ENCODE data around the gene ALPL.

ALPL gene

DNA sequence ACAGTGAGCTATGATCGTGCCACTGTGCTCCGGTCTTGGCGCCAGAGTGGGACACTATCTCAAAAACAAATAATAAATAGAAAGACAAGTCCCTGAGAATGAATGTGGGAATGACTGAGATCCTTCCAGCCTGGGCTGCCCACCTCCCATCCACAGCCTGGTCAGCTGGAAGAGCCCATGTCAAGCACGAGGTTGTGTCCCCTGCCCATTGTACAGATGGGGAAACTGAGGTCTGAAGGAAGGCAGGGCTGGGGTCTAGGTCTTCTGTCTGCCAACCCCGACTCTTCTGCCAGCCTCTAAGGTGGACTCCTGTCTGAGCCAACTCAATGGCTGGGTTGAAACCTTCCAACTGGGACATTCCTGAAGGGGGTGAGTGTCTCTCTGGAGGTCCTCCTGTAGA lies 80.4 kb downstream of the ALPL start:
- no peak overlapping the region for H3K27ac ChIP-seq (ENCODE audit: low read length)
- no peak overlapping the region for H2AFZ ChIP-seq (ENCODE audit: low read depth, low read length)
- H3K9me3 ChIP-seq (ENCODE audit: insufficient read depth, low read length), result no peaks in the 10 kb centered on the region
- H4K20me1 ChIP-seq (ENCODE audit: insufficient read depth, low read length), result no peaks in the 10 kb centered on the region
- TF ChIP-seq, protein P1, sequence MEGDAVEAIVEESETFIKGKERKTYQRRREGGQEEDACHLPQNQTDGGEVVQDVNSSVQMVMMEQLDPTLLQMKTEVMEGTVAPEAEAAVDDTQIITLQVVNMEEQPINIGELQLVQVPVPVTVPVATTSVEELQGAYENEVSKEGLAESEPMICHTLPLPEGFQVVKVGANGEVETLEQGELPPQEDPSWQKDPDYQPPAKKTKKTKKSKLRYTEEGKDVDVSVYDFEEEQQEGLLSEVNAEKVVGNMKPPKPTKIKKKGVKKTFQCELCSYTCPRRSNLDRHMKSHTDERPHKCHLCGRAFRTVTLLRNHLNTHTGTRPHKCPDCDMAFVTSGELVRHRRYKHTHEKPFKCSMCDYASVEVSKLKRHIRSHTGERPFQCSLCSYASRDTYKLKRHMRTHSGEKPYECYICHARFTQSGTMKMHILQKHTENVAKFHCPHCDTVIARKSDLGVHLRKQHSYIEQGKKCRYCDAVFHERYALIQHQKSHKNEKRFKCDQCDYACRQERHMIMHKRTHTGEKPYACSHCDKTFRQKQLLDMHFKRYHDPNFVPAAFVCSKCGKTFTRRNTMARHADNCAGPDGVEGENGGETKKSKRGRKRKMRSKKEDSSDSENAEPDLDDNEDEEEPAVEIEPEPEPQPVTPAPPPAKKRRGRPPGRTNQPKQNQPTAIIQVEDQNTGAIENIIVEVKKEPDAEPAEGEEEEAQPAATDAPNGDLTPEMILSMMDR (IDR thresholded peaks at IDR 0.05; ENCODE audit: low read depth, low read length), result no peak
- no peak for TF ChIP-seq EZH2phosphoT487 (IDR thresholded peaks at IDR 0.05; ENCODE audit: low read depth)
- H3K79me2 ChIP-seq (ENCODE audit: low read length), result no peaks in the 10 kb centered on the region
- H3K4me3 ChIP-seq (ENCODE audit: low read length), result no peak overlapping the region
- H3K9ac ChIP-seq (ENCODE audit: low read length), result no peak overlapping the region
- H3K36me3 ChIP-seq (replicated peaks; ENCODE audit: low read depth, low read length), result no peaks in the 10 kb centered on the region
- no peak overlapping the region for H3K4me2 ChIP-seq (ENCODE audit: low read length)
- peaks cover 7% of the 10 kb centered on the region; the same call in 1 of the 2 replicates for H3K27me3 ChIP-seq (ENCODE audit: low read depth, low read length)
- H3K4me1 ChIP-seq (ENCODE audit: low read length), result no peaks in the 10 kb centered on the region

DNA sequence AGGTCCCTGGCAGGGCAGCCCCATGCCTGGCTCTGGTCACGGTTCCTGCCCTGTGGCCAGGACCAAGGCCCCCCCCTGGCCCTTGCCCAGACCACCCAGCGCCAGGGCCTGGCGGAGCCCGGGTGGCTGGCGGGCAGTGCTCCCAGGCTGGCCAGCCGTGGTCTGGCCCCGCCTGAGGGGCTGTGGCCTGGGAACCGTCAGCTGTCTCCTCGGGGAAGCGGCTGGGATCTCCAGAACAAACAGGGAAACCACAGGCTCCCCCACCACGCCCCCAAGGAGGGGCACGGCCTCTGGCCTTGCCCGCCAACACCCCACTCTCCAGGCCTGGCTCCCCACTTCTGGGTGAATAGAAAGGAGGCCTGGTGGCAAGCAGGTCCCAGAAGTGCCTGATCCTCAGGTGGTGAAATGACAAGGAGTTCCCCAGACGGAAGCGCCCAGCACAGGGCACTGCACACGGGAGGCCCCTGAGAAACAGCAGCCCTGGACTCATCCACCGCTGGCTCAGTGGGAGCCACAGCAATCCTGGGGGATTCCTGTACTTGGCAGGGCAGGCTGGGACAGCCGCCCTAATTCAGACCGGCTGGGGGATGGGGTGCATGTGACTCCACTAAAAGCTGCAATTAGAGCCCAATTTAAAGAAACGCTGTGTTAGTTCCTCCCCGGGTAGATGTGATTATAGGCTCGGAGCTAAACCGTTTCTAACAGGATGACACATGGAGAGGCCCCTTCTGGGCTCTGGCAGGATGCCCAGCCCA lies 81.1 kb downstream of the ALPL start:
- Histone ChIP-seq H3K4me1 (ENCODE audit: low read length) (no peaks in the 10 kb centered on the region), H3K4me2 (ENCODE audit: low read length) (no peak overlapping the region), H3K27me3 (ENCODE audit: low read depth, low read length) (0 out of 2 replicates have a peak, but pooled peaks cover 4% of the 10 kb centered on the region), H2AFZ (ENCODE audit: low read depth, low read length) (no peak overlapping the region), H3K9me3 (ENCODE audit: insufficient read depth, low read length) (no peaks in the 10 kb centered on the region), H3K9ac (ENCODE audit: low read length) (no peak overlapping the region), H4K20me1 (ENCODE audit: insufficient read depth, low read length) (no peaks in the 10 kb centered on the region), H3K36me3 (replicated peaks; ENCODE audit: low read depth, low read length) (no peaks in the 10 kb centered on the region), H3K4me3 (ENCODE audit: low read length) (no peak overlapping the region), H3K27ac (ENCODE audit: low read length) (no peak overlapping the region), H3K79me2 (ENCODE audit: low read length) (no peaks in the 10 kb centered on the region)
- TF ChIP-seq EZH2phosphoT487 (IDR thresholded peaks at IDR 0.05; ENCODE audit: low read depth), result no peak
- TF ChIP-seq, protein P1 (IDR thresholded peaks at IDR 0.05; ENCODE audit: low read depth, low read length), result no peak

DNA sequence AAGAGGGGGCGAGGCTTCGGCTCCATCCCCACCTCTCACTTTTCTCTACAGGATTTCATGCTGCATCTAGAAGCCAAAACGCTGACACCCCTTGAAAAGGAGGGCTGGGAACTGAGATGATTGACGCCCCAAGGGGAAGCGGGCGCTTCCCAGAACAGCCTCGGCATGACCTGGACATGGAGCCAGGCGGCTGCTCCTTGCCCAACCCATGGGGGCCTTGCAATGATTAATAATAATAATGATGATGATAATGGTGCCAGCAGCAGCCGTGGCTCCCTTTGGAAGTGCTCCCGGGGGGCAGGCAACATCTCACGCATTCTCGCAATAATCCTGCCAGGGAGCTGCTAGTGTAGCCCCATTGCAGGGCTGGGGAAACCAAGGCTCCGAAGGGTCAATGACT lies 81.7 kb downstream of the ALPL start:
- H2AFZ ChIP-seq (ENCODE audit: low read depth, low read length), result no peak overlapping the region
- no peaks in the 10 kb centered on the region for H3K36me3 ChIP-seq (replicated peaks; ENCODE audit: low read depth, low read length)
- H3K4me1 ChIP-seq (ENCODE audit: low read length), result no peaks in the 10 kb centered on the region
- H4K20me1 ChIP-seq (ENCODE audit: insufficient read depth, low read length), result no peaks in the 10 kb centered on the region
- H3K9me3 ChIP-seq (ENCODE audit: insufficient read depth, low read length), result no peaks in the 10 kb centered on the region
- no peak overlapping the region for H3K4me2 ChIP-seq (ENCODE audit: low read length)
- no peak overlapping the region for H3K4me3 ChIP-seq (ENCODE audit: low read length)
- no peak overlapping the region for H3K27ac ChIP-seq (ENCODE audit: low read length)
- 0 out of 2 replicates have a peak, but pooled peaks cover 4% of the 10 kb centered on the region for H3K27me3 ChIP-seq (ENCODE audit: low read depth, low read length)
- no peak overlapping the region for H3K9ac ChIP-seq (ENCODE audit: low read length)
- no peaks in the 10 kb centered on the region for H3K79me2 ChIP-seq (ENCODE audit: low read length)
- TF ChIP-seq EZH2phosphoT487 (IDR thresholded peaks at IDR 0.05; ENCODE audit: low read depth), result no peak
- TF ChIP-seq, protein P1 (IDR thresholded peaks at IDR 0.05; ENCODE audit: low read depth, low read length), result no peak

DNA sequence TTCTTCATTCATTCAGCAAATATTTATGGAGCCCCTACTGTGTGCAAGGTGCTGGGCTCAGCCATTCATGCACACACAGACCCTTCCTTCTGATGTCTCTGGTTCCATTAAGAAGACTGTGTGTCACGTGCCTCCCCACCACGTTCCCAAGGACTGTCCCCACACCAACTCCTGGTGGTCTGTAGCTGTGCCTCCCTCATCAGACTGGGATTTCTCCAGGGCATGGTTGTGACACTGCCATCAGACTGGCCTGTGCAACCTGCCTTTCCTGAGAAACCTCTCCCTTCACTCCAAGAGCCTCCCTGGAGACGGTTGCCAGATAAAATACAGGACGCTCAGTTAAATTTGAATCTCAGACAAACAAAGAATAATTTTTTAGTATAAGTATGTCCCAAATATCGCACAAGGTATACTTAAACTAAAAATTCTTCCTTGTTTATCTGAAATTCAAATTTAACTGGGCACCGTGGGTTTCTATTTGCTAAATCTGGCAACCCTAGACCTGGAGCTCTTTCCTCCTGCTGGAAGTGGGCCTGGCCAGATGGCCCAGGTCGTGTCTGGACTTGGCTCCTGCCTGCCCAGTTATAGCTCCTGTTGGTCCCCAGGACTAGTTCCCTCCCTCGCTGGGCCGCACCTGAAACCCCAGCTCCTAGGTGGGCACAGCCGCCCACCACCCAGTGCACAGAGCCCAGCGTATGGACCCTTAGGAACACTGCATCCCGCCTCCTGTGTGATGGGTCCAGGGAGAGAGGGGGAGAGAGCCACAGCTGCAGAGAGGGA lies 83.1 kb downstream of the ALPL start:
- H3K4me3 ChIP-seq (ENCODE audit: low read length), result no peak overlapping the region
- no peaks in the 10 kb centered on the region for H3K4me1 ChIP-seq (ENCODE audit: low read length)
- H3K27me3 ChIP-seq (ENCODE audit: low read depth, low read length), result 0 out of 2 replicates have a peak, but pooled peaks cover 4% of the 10 kb centered on the region
- H3K79me2 ChIP-seq (ENCODE audit: low read length), result no peaks in the 10 kb centered on the region
- no peaks in the 10 kb centered on the region for H3K36me3 ChIP-seq (replicated peaks; ENCODE audit: low read depth, low read length)
- no peak overlapping the region for H3K9ac ChIP-seq (ENCODE audit: low read length)
- no peak overlapping the region for H3K27ac ChIP-seq (ENCODE audit: low read length)
- no peak overlapping the region for H3K4me2 ChIP-seq (ENCODE audit: low read length)
- H3K9me3 ChIP-seq (ENCODE audit: insufficient read depth, low read length), result no peaks in the 10 kb centered on the region
- H4K20me1 ChIP-seq (ENCODE audit: insufficient read depth, low read length), result no peaks in the 10 kb centered on the region
- no peak overlapping the region for H2AFZ ChIP-seq (ENCODE audit: low read depth, low read length)
- TF ChIP-seq, protein P1 (IDR thresholded peaks at IDR 0.05; ENCODE audit: low read depth, low read length), result no peak
- no peak for TF ChIP-seq EZH2phosphoT487 (IDR thresholded peaks at IDR 0.05; ENCODE audit: low read depth)

Data from OCI-LY3 (cell line).